Mucosa of stomach (tissue), 1 donor: Measurements from ENCODE around the gene APLF.

ENCODE experiments used
- H3K27me3 ChIP-seq: one replicate; pipeline ENCODE4 v1.7.0; 2013; ENCODE audit warnings: mild to moderate bottlenecking, low read length; ENCODE audit not compliant: control insufficient read depth, insufficient read depth
- H3K36me3 ChIP-seq: one replicate; pipeline ENCODE4 v1.7.0; 2013; ENCODE audit warnings: low read length; ENCODE audit not compliant: control insufficient read depth, insufficient read depth
- H3K4me1 ChIP-seq: one replicate; pipeline ENCODE4 v1.7.0; 2013; ENCODE audit warnings: mild to moderate bottlenecking, low read length; ENCODE audit not compliant: control insufficient read depth, insufficient read depth
- H3K4me3 ChIP-seq: one replicate; pipeline ENCODE4 v1.7.0; 2013; ENCODE audit warnings: low read length
- H3K9ac ChIP-seq: one replicate; pipeline ENCODE4 v1.7.0; 2013; ENCODE audit warnings: mild to moderate bottlenecking, low read length, moderate library complexity
- H3K9me3 ChIP-seq: one replicate; pipeline ENCODE4 v1.7.0; 2013; ENCODE audit warnings: mild to moderate bottlenecking, low read length, moderate library complexity; ENCODE audit not compliant: control insufficient read depth
- donor health status: Pancreatic carcinoma.

Gene APLF

DNA sequence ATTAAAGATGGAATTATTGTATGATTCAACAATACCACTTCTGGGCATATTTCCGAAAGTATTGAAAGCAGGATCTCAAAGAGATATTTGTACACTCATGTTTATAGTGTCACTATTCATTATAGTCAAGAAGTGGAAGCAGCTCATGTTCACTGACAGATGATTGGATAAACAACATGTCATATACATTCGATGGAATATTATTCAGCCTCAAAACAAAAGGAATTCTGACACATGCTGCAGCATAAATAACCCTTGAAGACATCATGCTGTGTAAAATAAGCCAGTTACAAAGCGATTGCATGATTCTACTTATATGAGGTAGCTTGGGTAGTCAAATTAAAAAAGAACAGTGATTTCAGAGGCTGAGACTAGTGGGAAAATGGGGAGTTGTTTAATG is 136.7 kb downstream of the APLF start:
- Histone ChIP-seq H3K4me3 (no peak overlapping the region), H3K9me3 (no peaks in the 10 kb centered on the region), H3K4me1 (no peaks in the 10 kb centered on the region), H3K36me3 (no peaks in the 10 kb centered on the region), H3K9ac (no peak overlapping the region), H3K27me3 (no peaks in the 10 kb centered on the region)

DNA sequence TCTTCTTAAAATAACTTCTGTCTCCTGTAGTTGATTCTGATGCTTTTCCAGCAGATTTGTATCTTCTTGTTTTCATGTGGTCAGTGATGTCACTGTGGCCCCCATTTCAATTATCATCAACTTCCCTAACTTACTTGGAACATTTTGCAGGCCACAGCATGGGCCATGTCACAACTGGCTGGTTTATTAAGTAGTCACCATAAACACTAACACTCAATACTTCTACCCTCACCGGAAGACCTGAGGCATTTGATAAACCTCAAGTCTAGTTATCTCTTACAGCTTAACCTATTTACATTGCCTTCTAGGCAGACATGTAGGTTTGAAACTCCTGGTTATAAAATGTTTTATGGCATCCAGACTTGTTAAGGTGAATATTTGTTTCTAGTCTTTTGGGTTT is 138.6 kb downstream of the APLF start:
- Histone ChIP-seq H3K4me3 (no peak overlapping the region), H3K27me3 (no peaks in the 10 kb centered on the region), H3K9ac (no peak overlapping the region), H3K4me1 (no peaks in the 10 kb centered on the region), H3K36me3 (no peaks in the 10 kb centered on the region), H3K9me3 (no peaks in the 10 kb centered on the region)

DNA sequence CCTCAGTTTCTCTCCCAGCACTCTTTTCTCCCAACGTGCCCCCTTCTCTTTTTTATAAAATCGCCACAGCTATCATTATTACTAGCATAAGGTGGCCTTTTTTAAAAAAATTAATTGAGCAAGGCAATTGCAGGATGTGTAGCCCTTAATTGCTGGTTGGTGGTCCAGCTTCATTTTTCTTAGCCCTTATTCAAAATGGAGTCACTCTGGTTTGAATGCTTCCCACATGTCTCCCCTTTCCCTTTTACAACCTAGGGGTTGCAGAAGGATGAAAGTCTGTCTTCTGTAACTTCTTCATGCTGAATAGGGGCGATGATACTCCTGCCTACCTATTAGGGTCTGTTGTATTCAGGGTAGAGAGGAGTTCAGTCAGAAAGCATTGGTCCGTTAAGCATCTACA is 139.4 kb downstream of the APLF start:
- no peak overlapping the region for H3K4me3 ChIP-seq
- no peak overlapping the region for H3K9ac ChIP-seq
- H3K27me3 ChIP-seq = no peaks in the 10 kb centered on the region
- no peaks in the 10 kb centered on the region for H3K9me3 ChIP-seq
- no peaks in the 10 kb centered on the region for H3K36me3 ChIP-seq
- H3K4me1 ChIP-seq = no peaks in the 10 kb centered on the region

DNA sequence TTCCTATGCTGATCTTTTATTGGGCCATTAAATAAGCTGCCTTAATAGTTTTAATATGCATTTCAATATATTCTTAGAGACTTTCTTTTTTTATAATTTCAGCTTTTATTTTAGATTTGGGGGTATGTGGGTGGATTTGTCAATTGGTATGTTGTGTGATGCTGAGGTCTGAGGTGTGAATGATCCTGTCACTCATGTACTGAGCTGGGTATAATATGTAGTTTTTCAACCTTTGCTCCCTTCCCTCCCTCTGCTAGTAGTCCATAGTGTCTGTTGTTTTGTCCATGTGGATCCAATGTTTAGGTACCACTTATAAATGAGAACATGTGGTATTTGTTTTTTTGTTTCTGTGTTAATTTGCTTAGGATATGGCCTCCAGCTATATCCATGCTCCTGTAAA is 140.5 kb downstream of the APLF start:
- Histone ChIP-seq H3K36me3 (no peaks in the 10 kb centered on the region), H3K27me3 (no peaks in the 10 kb centered on the region), H3K9me3 (no peaks in the 10 kb centered on the region), H3K4me3 (no peak overlapping the region), H3K9ac (no peak overlapping the region), H3K4me1 (no peaks in the 10 kb centered on the region)

DNA sequence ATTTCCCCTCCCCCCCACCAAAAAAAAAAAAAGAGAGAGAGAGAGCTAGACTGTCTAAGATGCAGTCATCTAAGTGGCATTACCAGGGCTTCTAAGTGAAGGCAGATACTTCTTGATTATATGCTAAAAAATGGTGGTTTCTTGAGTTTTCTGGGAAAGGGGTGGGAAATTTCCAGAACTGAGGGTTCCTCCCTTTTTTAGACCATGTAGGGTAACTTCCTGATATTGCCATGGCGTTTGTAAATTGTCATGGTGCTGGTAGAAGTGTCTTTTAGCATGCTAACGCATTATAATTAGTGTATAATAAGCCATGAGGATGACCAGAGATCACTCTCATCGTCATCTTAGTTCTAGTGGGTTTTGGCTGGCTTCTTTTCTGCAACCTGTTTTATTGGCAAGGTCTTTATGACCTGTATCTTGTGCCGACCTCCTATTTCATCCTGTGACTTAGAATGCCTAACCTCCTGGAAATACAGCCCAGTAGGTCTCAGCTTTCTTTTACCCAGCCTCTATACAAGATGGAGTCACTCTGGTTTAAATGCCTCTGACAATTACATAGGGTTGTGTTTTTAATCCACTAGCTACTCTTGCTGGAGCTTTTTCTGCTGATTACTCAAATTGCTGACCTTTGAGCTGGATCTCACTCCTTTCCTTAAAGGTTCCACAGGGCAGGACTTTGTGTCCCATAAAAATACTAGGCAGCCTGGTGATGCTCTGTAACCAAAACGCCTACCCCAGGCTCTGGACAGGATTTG is 145.6 kb downstream of the APLF start:
- Histone ChIP-seq H3K9me3 (no peaks in the 10 kb centered on the region), H3K27me3 (no peaks in the 10 kb centered on the region), H3K4me3 (no peak overlapping the region), H3K4me1 (no peaks in the 10 kb centered on the region), H3K36me3 (no peaks in the 10 kb centered on the region), H3K9ac (no peak overlapping the region)

DNA sequence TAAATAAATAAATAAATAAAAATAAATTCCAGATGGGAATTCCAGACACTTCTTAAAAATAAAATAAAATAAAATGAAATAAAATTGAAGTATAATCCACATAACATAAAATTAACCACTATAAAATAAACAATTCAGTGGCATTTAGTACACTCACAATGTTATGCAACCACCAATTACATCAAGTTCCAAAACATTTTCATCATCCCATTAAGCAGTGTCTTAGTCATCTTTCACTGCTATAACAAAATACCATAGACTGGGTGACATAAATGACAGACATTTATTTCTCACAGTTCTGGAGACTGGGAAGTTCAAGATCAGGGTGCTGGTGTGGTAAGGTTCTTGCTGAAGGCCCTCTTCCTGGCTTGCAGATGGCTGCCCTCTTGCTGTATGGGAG is 153.4 kb downstream of the APLF start:
- Histone ChIP-seq H3K9me3 (no peaks in the 10 kb centered on the region), H3K9ac (no peak overlapping the region), H3K36me3 (no peaks in the 10 kb centered on the region), H3K4me3 (no peak overlapping the region), H3K4me1 (no peaks in the 10 kb centered on the region), H3K27me3 (no peaks in the 10 kb centered on the region)

DNA sequence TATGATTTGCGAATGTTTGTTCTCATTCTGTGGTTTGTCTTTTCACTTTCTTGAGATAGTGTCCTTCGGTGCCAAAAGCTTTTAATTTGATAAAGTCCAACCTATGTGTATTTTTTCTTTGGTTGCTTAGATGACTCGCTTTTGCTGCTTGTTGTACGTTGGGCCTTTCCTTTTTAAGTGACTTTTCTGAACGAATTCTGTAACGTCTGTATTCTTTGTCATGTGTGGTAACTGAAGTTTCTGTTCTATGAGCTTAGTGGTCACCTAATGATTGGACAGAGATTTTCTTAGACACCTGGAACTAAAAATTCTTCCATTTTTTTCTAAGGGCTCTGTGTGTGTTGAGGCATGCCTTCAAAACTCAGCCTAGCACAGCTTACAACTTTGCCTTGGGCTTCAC is 156.4 kb downstream of the APLF start:
- Histone ChIP-seq H3K9me3 (no peaks in the 10 kb centered on the region), H3K27me3 (no peaks in the 10 kb centered on the region), H3K4me1 (no peaks in the 10 kb centered on the region), H3K9ac (no peak overlapping the region), H3K4me3 (no peak overlapping the region), H3K36me3 (no peaks in the 10 kb centered on the region)

DNA sequence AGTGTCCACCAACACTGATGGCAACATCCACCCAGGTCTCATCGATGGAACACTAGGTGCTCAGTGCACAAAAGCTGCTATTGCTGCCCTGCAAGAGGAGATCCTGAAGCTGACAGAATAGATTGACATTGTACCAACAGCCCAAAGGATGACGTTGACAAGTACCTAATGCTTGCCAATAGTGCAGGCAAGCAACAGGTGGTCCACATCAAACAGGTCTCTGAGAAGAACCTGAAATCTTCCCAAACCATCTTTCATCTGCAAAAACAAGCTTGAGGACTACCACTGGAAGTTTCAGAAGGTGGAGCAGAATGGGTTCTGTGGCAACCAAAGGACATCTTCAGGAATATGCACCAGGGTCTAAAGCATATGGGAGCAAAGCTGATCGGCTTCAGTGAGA is 160.2 kb downstream of the APLF start:
- Histone ChIP-seq H3K36me3 (no peaks in the 10 kb centered on the region), H3K4me1 (no peaks in the 10 kb centered on the region), H3K4me3 (no peak overlapping the region), H3K9me3 (no peaks in the 10 kb centered on the region), H3K27me3 (no peaks in the 10 kb centered on the region), H3K9ac (no peak overlapping the region)
